Amniotic epithelial cell (primary cell): ENCODE results near the gene PTH1R.
A peak's percentile ranks its signal among the peaks of the same experiment; 100 is the strongest.

Source experiments
- DNase-seq: peaks from one replicate; pipeline ENCODE4 v3.0.0-alpha.2; 2010; ENCODE audit warnings: low read depth

The PTH1R gene

DNA sequence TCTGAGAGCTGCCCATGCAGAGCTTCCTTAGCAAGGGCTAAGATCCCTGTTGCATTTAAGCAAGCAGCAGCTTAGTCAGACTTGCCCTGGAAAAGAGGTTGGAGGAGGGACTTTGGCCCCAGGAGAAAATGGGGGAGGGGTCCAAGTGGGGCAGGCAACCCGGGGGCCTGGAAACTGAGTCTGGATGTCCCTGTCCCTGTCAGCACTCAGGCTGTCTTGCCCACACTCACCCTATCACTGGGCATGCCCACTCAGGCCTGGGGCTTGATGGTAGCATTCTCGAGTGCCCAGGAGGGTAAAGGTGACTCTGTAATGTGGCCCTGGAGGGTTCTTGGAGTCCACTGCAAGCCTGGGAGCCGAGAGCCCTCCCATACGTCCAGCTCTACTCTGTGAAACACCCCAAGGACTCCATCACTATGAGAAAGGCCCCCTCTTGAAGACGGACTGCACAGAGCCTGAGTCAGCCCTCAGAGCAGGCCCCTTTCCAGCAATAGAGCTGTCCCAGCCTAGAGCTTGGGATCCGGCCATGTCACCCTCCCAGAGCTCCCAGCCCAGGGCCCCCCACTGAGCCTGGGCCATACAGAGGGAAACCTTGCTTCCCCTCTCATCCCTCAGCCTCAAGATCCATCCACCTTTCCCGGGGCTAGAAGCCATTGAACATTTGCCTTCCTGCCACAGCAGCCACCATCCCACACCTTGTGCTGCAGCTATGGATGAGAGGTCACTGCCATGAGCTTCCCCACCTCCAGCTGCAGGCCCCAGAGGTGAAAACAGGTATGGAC, 27.6 kb upstream of the PTH1R start:
- no peak for DNase-seq

DNA sequence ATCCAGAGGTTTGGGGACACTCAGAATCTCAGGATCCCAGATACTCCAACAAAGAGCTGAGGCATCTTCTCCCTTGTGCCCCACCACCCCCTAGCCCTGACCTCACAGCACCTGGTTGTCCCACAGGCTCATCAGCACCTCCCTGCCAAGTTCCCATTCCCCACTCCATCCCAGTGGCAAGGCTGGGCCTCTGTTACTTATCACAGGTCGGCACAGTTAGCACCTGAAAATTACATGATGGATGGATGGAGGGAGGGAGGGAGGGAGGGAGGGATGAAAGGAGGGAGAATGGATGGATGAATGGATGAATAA, 27.1 kb upstream of the PTH1R start:
- no peak for DNase-seq

DNA sequence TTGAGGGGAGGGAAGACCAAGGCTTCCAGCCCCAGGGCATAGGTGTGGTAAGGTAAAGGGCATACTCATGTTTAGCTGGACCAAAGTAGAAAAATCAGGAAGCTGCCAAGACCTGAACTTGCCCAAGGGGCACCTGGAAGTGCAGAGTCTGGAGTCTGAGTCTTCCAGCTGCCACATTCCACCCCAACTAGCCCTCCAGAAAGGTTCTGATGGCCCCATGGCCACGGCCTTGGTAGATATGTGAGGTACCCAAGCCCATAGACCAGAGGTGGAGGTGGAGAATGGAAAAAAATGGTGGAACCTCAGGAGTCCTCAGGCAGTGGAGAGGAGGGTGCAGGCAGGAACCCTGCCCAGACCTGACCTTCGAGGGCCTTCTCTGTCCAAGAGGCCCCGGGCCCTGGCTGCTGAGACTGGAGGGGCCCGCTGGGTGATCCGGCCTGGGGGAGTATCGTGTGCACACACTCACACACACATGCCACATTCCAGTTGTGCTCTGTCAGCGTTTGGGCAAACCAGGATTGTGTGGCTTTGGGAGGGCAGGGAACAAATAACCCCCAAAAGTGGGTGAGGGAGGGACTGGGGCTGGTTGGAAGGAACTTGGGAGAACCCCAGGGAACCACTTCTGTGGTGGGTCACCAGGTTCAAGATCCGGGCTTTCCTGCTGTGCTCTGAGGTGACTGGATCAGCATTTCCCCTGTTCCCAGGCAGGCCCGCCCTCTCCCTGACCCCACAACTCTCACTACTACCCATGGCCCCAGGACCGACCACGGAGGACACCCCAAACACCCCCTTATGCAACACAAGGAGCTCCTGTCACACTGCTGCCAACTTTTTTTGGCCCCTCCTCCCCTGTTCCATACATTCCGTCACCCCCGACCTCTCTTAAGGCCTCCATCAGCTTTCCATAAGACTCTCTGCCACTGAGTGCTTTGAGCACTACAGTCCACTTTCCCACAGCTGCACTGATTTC, 25.9 kb upstream of the PTH1R start:
- peak; percentile 13 for DNase-seq

DNA sequence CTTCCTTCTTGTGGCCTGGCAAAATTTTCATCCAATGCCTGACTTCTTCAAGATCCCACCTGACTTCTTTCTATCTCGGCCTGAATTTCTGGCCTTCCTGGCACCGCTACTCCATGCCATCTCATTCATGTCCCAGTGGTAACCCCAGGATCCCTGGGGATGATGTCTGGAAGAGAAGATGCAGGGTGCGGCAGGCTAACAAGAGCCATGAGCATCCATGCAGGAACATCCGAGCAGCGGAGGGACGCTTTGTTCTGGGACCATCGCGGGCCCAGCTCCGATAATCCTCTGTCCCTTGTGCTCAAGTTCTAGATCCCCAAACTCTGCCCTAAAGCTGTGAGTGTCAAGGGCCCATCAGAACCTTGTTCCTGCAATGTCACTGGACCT, 25.2 kb upstream of the PTH1R start:
- no peak for DNase-seq

GRCh38 chr3:46852839-46853355, 24.6 kb upstream of the PTH1R start:
- DNase-seq, result no peak

GRCh38 chr3:46853441-46854415, 23.8 kb upstream of the PTH1R start:
- DNase-seq, result no peak

DNA sequence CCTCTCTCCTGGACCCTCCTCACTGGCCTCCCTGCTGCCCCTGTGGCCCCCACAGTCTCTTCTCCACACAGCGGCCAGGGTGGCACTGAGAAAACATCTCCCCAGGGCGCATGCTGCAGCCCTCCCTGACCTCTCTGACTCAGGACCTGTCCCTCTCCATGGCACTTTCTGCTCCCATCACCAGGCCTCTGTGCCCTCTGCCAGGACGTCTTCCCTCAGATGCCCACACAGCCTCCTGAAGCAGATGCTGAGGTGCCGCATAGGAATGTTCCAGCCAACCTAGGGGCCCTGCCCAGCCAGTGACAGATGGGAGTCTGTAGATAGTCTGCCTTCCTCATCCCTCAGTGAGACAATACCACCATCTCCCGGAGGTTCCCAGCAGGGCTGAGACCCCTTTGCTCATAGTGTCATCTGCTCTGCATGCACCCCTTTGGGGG, 22.9 kb upstream of the PTH1R start:
- DNase-seq, result no peak

GRCh38 chr3:46856576-46857471, 20.7 kb upstream of the PTH1R start:
- no peak for DNase-seq

DNA sequence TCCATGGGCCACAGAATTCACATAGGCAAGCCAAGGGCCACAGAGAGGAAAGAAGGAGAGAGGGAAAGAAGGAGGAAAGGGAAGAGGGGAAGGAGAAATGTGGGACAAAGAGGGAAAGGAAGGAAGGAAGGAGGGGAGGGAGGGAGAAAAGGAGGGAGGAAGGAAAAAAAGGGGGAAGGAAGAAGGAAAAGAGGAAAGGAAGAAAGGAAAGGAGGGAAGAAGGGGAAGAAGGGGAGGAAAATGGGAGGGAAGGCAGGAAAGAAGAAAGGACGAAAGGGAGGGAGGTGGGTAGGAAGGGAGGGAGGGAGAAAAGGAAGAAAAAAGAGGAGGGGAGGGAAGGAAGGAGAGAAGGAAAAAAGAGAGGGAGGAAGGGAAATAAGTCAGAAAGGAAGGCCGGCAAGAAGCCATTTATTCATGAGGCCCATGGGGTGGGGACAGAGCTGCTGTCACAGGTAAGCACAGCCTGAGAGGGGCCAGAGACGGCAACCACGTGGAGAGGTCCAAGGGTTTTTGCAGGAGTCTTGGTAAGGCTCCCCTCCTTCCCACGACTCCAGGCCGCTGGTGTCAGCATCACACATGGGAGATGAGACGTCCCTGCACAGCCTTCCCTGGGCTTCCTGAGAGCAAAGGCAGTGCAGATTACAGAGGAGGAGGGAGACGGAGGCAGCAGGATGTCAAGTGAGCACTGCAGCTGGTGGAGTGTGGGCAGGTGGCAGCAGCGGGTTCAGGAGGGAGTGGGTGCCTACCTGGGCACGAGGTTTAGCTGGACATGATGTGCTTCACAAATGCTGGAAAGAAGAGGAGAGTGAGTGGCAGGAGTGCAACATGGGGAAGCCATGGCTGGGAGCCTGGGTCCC, 19.8 kb upstream of the PTH1R start:
- no peak for DNase-seq

DNA sequence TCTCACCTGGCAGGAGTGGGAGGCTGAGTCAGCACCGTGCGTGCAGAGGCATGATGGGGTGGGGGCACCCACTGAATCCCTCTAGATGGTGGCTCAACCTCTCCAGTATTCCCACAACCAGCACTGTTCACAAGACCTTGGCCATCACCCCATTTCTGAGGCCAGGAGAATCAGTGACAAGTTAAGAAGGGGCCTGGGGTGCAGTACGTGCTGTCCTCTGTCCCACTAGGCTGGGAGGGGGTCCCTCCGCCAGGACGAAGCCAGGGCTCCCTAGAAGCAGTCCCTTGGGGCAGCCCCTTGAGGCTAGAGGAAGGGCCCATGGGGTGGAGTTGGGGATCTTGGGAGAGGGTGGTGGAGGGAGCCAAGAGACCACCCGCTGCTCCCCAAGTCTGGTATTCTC, 19.1 kb upstream of the PTH1R start:
- no peak for DNase-seq

- no peak for DNase-seq
Observed at GRCh38 chr3:46859001-46859710, 18.4 kb upstream of the PTH1R start.

DNA sequence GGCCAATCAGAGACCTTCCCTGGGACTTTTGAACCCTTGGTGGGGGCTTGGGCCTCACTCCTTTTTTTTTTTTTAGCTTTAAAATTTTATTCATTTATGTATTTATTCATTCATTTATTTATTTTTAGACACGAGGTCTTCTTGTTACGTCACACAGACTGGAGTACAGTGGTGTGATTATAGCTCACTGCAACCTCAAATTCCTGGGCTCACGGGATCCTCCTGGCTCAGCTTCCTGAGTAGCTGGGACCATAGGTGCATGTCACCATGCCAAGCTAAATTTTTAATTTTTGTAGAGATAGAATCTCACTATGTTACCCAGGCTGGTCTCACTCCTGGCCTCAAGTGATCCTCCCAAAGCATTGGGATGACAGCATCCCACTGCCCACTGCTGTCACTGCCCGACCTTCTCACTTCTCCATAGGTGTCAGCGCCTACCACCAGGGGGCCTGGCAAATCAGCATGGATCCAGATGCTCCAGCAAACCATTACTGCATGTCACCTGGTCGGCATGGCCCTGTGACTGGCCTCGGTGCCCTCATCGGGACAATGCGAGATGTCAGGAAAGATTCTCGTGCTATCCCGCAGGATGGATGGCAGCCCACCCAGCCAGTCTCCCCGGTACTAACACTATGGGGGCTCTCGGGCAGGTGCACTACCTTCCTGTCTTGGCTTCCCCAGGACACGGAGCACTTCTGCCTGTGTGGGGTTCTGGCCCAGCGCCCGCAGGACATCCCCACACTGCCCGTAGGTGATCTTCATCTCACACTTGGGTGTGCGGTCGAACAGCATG, 17.3 kb upstream of the PTH1R start:
- DNase-seq, result no peak

DNA sequence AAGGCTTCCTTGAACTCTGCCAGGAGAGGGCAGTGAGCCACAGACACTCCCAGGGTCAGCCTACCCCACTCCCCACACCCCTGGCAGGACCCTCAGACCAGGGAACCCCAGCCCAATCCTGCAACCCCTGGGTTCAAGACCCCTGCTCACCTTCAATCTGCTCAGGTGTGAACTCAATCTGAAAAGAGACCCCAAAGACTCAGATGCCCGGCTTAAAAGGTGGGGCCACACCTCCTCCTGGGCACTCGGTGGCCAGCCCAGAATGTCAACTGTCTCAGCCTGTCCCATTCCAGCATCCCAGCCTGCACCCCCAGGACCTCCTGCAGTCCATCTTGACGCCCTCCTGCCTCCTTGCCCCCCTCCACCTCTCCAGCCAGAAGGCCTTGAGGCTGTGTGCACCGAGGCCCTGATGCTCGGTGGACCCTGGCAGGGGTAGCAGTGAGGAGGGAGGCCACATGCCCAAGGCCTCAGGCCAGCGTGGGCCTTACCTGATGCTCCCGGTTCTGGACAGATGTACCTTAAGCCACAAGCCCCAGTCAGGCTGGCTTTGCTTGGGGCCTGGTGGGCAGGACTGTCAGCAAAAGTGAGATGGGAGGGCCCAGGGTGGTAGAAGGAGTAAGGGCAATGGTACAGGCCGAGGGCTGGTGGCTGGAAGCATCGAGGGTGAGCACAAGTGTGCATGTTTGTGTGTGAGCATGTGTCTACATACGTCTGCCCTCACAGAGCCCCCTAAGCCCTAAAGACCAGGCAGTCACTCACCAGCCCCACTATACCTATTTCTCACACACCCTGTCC, 16.5 kb upstream of the PTH1R start:
- DNase-seq, result no peak

DNA sequence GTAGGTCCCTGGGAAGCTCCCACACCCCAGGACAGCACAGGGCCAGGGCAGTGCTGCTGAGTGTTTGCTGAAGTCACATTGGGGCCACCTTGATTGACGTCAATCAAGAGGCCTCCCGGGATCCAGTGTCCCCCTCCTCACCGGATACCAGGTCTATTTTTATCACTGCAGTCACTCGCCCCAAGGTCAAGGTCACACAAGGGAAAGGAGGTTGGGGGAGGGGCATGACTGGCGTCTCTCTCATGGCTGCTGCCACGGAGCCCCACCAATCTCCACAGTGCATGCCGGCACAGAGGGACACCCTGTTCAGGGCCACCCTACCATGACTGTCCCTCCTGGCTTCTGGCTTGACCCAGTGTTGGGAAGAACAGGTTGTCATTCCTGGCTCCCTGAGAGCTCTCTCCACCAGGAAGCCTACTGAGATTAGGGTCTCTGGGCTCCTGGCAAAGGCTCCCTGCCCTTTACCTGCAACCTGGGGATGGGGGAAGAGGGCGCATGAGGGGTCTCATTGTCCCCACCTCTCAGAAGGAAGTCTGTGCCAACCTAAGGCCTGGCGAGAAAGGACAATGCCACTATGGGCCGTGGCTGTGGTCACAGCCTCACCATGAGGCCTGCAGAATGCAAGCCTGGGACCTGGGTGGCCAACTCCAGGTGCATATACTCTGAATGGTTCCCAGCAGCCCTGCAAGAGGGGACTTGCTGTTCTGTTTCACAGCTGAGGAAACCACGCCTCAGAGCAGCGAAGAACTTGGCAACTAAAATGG, 15.7 kb upstream of the PTH1R start:
- no peak for DNase-seq

GRCh38 chr3:46862369-46863025, 15.0 kb upstream of the PTH1R start:
- DNase-seq, result no peak

DNA sequence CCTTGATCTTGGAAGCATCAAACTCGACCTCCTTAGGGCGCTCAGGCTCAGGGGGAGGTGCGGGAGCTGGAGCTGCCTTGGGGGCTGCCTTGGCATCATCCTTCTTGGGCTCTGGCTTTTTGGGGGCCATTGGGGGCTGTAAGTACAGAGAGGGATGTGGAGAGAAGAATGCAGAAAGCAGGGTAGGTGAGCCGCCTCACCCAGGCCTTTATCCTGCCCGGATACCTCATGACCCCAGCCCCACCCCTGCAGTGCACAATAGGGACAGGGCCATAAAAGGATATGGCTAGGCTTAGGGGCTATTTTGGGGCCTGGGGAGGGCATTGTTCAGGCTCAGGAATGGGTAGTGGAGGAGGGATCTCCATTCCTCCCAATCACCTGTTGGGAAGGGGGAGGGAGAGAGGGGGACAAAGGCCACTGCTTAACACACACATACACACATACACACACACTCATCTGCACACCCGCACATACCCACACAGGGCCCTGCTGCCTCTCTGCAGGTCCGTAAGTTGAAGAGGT, 14.2 kb upstream of the PTH1R start, which contains the start of gene MYL3:
MYL3 (minus strand) TSS at position 184 of the 522 bp plus-strand sequence; CDS start at position 130, 54 bp downstream.
- no peak for DNase-seq
